Body of pancreas (tissue), 4 donors: ENCODE measurements around the gene GLRA2. TPM values are rescaled to one million over a fixed set of nuclear protein-coding genes. Genes with fewer than 3 reads are reported as not detected.
"Not testable (repeated sequence)": the region's sequence is repeated elsewhere in the genome, so short reads cannot be mapped to it uniquely, and the experiment has no call there.

ENCODE experiments used
- ATAC-seq: fragments of 150-250 bp; one replicate; pipeline ENCODE4 v1.9.1; 2016
- DNase-seq, 4 donors: peaks; one replicate each; pipeline ENCODE4 v3.0.0-alpha.2; 2019
- H3K27ac ChIP-seq, 4 donors: fragments of 200-600 bp; sonication (generic); 1 replicate in 3 of 4; 2 replicates in 1 of 4; pipeline versions ENCODE4 v1.5.1 to v1.6.1; 2016 to 2019; ENCODE audit warnings: mild to moderate bottlenecking in 1 of 4, mixed read lengths in 1 of 4, moderate library complexity in 1 of 4
- H3K27me3 ChIP-seq, 2 donors: fragments of 200-600 bp; sonication (generic); one replicate each; pipeline ENCODE4 v1.6.0; 2016; ENCODE audit warnings: mild to moderate bottlenecking in 1 of 2
- H3K36me3 ChIP-seq, 2 donors: fragments of 200-600 bp; sonication (generic); replicated peaks in 1 of 2; 2 replicates each; pipeline ENCODE4 v1.5.1; 2016; ENCODE audit warnings: low read depth in 2 of 2; ENCODE audit not compliant: insufficient read depth in 1 of 2
- H3K4me1 ChIP-seq: fragments of 200-600 bp; sonication (generic); one replicate; pipeline ENCODE4 v1.6.0; 2016
- H3K4me3 ChIP-seq, 2 donors: fragments of 200-600 bp; sonication (generic); 1 replicate in 1 of 2; 2 replicates in 1 of 2; pipeline ENCODE4 v1.5.1; 2016 to 2019
- H3K9me3 ChIP-seq, 3 donors: fragments of 200-600 bp; sonication (generic); 1 replicate in 2 of 3; 2 replicates in 1 of 3; pipeline ENCODE4 v1.5.1; 2016
- CTCF ChIP-seq, 7 experiments: fragments of 450-650 bp in 4 of 7; fragments of 200-600 bp in 3 of 7; sonication (generic) in 3 of 7; IDR thresholded peaks; one replicate each; pipeline ENCODE4 v1.5.1; 2016 to 2019; ENCODE audit warnings: antibody characterized with exemption in 7 of 7
- POLR2A ChIP-seq, 3 donors: fragments of 450-650 bp; IDR thresholded peaks; one replicate each; pipeline ENCODE4 v1.6.1; 2016; ENCODE audit warnings: antibody characterized with exemption in 3 of 3, mild to moderate bottlenecking in 2 of 3
- WGBS, 2 donors: methylation state at CpG; one replicate each; pipeline ENCODE4 v1.1.5; 2017; 5-methylcytosine and 5-hydroxymethylcytosine counted together
- intact Hi-C: fragments of 100-400 bp; cut with DNase I; formaldehyde crosslinking; loops from one replicate; pipeline ENCODE4 v1.15.1; 2023
- total RNA-seq, 2 donors: library from RNA; depleted of rRNA; stranded (reverse); fragments of >200 nt; gene quantifications; one replicate each; pipeline ENCODE4 v1.1.0, GENCODE V29; 2016

GLRA2 gene
- total RNA-seq, 2 donors from 2014 or later = not detected

GRCh38 chrX:14672611-14673172 lies 143.4 kb downstream of the GLRA2 start:
- Histone ChIP-seq H3K27me3 (no peaks in the 10 kb centered on the region), H3K4me3 (no peak overlapping the region), H3K4me1 (no peaks in the 10 kb centered on the region), H3K27ac (no peak overlapping the region), H3K9me3 (no peaks in the 10 kb centered on the region), H3K36me3 (no peaks in the 10 kb centered on the region)
- no peak for ATAC-seq
- no peak for DNase-seq
- intact Hi-C loops = no loop called here
- TF ChIP-seq POLR2A (IDR thresholded peaks at IDR 0.05) (no peak), CTCF (IDR thresholded peaks at IDR 0.05) (no peak)
- 36 to 75% methylated on average over 1 to 5 of the region's 5 CpGs for WGBS, 2 donors

- intact Hi-C loops = no loop called here
- WGBS, 2 donors = 92 to 100% methylated on average over 1 of the region's 1 CpG
- H3K4me1 ChIP-seq = no peaks in the 10 kb centered on the region
These were observed 143.9 kb downstream of the GLRA2 start for GRCh38 chrX:14673236-14673635.

GRCh38 chrX:14673764-14674163 lies 144.4 kb downstream of the GLRA2 start:
- 37 to 45% methylated on average over 4 of the region's 4 CpGs for WGBS, 2 donors
- Histone ChIP-seq H3K4me1 (no peaks in the 10 kb centered on the region), H3K36me3 (no peaks in the 10 kb centered on the region), H3K27ac (no peak overlapping the region), H3K27me3 (no peaks in the 10 kb centered on the region), H3K4me3 (no peak overlapping the region), H3K9me3 (no peaks in the 10 kb centered on the region)
- no peak for TF ChIP-seq POLR2A (IDR thresholded peaks at IDR 0.05)
- TF ChIP-seq CTCF (IDR thresholded peaks at IDR 0.05) = no peak
- DNase-seq (peak in 2 of 4 donors; percentile 3 to 39), ATAC-seq (no peak)
- intact Hi-C loops = no loop called here

More at GRCh38 chrX:14673236-14673635, 143.9 kb downstream of the GLRA2 start:
- Histone ChIP-seq H3K36me3 (no peaks in the 10 kb centered on the region), H3K27me3 (no peaks in the 10 kb centered on the region), H3K4me3 (no peak overlapping the region), H3K9me3 (no peaks in the 10 kb centered on the region), H3K27ac (no peak overlapping the region)
- ATAC-seq (no peak), DNase-seq (no peak)
- TF ChIP-seq CTCF (IDR thresholded peaks at IDR 0.05) (no peak), POLR2A (IDR thresholded peaks at IDR 0.05) (no peak)

- Histone ChIP-seq H3K36me3 (no peaks in the 10 kb centered on the region), H3K27me3 (no peaks in the 10 kb centered on the region), H3K4me3 (no peak overlapping the region), H3K4me1 (no peaks in the 10 kb centered on the region), H3K9me3 (no peaks in the 10 kb centered on the region), H3K27ac (no peak overlapping the region)
- ATAC-seq (no peak), DNase-seq (no peak)
- whole genome bisulfite sequencing, 2 donors = 62 to 91% methylated on average over 1 of the region's 1 CpG
- intact Hi-C loops = no loop called here
- TF ChIP-seq POLR2A (IDR thresholded peaks at IDR 0.05) (no peak), CTCF (IDR thresholded peaks at IDR 0.05) (no peak)
These were observed 146.2 kb downstream of the GLRA2 start for GRCh38 chrX:14675500-14675899.

GRCh38 chrX:14676431-14676830 lies 147.1 kb downstream of the GLRA2 start:
- DNase-seq (no peak), ATAC-seq (no peak)
- TF ChIP-seq POLR2A (IDR thresholded peaks at IDR 0.05) = no peak
- no peak for TF ChIP-seq CTCF (IDR thresholded peaks at IDR 0.05)
- intact Hi-C loops = no loop called here
- WGBS, 2 donors = 62 to 63% methylated on average over 1 of the region's 1 CpG
- Histone ChIP-seq H3K27me3 (no peaks in the 10 kb centered on the region), H3K36me3 (no peaks in the 10 kb centered on the region), H3K4me1 (no peaks in the 10 kb centered on the region), H3K27ac (no peak overlapping the region), H3K4me3 (no peak overlapping the region), H3K9me3 (no peaks in the 10 kb centered on the region)

GRCh38 chrX:14688331-14688730 lies 159.0 kb downstream of the GLRA2 start:
- H3K36me3 ChIP-seq, ATAC-seq, H3K27me3 ChIP-seq, H3K9me3 ChIP-seq, H3K27ac ChIP-seq, H3K4me1 ChIP-seq, DNase-seq, H3K4me3 ChIP-seq, intact Hi-C loops: not testable (repeated sequence)
- WGBS, 2 donors = 94 to 100% methylated on average over 3 to 5 of the region's 10 CpGs
